GM23338 (cell line): ENCODE results near the gene TBX2. TPM values are rescaled to one million over a fixed set of nuclear protein-coding genes. Genes with fewer than 3 reads are reported as not detected.

Experiments
- ATAC-seq: fragments of 200-7000 bp; cut with Tn5 transposase; 3 replicates; pipeline ENCODE4 v1.9.1; 2020
- DNase-seq: peaks from one replicate; pipeline ENCODE4 v3.0.0-alpha.2; 2015; ENCODE audit warnings: low spot score
- H2AFZ ChIP-seq: fragments of 200-600 bp; sonication (generic); 2 replicates; pipeline ENCODE4 v1.8.0; 2016; ENCODE audit warnings: antibody characterized with exemption, mild to moderate bottlenecking, moderate library complexity
- H3F3A ChIP-seq: fragments of 200-600 bp; sonication (generic); replicated peaks from 2 replicates; pipeline ENCODE4 v1.8.0; 2017; ENCODE audit warnings: antibody characterized with exemption, mixed run types, low read depth
- H3K27ac ChIP-seq: fragments of 200-600 bp; sonication (generic); 2 replicates; pipeline ENCODE4 v1.6.1; 2016; ENCODE audit warnings: low read depth
- H3K27me3 ChIP-seq: fragments of 200-600 bp; sonication (generic); 2 replicates; pipeline ENCODE4 v1.8.0; 2016; ENCODE audit warnings: mild to moderate bottlenecking, mixed run types, moderate library complexity; ENCODE audit not compliant: insufficient read depth
- H3K36me3 ChIP-seq: fragments of 200-600 bp; sonication (generic); 2 replicates; pipeline ENCODE4 v1.8.0; 2016; ENCODE audit warnings: mild to moderate bottlenecking; ENCODE audit not compliant: insufficient read depth
- H3K4me1 ChIP-seq: fragments of 200-600 bp; sonication (generic); 2 replicates; pipeline ENCODE4 v1.8.0; 2016; ENCODE audit warnings: mild to moderate bottlenecking, moderate library complexity; ENCODE audit not compliant: insufficient read depth
- H3K4me2 ChIP-seq: fragments of 200-600 bp; sonication (generic); 2 replicates; pipeline ENCODE4 v1.7.1; 2017; ENCODE audit warnings: mixed run types
- H3K4me3 ChIP-seq: fragments of 200-600 bp; sonication (generic); 2 replicates; pipeline ENCODE4 v1.6.1; 2016; ENCODE audit warnings: mixed run types
- H3K79me2 ChIP-seq: fragments of 200-600 bp; sonication (generic); replicated peaks from 2 replicates; pipeline ENCODE4 v1.8.0; 2017; ENCODE audit warnings: mild to moderate bottlenecking; ENCODE audit not compliant: insufficient read depth
- H3K9me2 ChIP-seq: fragments of 200-600 bp; sonication (generic); 2 replicates; pipeline ENCODE4 v1.8.0; 2017; ENCODE audit not compliant: insufficient read depth
- H4K20me1 ChIP-seq: fragments of 200-600 bp; sonication (generic); replicated peaks from 2 replicates; pipeline ENCODE4 v1.8.0; 2017; ENCODE audit warnings: mild to moderate bottlenecking; ENCODE audit not compliant: insufficient read depth
- H3K27ac Mint-ChIP-seq: 2 replicates; pipeline ENCODE4 v1.8.0; 2020; ENCODE audit warnings: inconsistent platforms, mild to moderate bottlenecking, moderate library complexity, mixed read lengths
- H3K27me3 Mint-ChIP-seq: 3 replicates; pipeline ENCODE4 v1.8.0; 2022; ENCODE audit warnings: low read depth, mild to moderate bottlenecking, moderate library complexity, mixed read lengths, inconsistent platforms; ENCODE audit not compliant: insufficient read depth, poor library complexity
- H3K36me3 Mint-ChIP-seq: 3 replicates; pipeline ENCODE4 v1.8.0; 2021; ENCODE audit warnings: low read depth, mild to moderate bottlenecking, inconsistent platforms, moderate library complexity, mixed read lengths
- H3K4me1 Mint-ChIP-seq: 3 replicates; pipeline ENCODE4 v1.8.0; 2020; ENCODE audit warnings: mild to moderate bottlenecking, inconsistent platforms, mixed read lengths
- H3K4me3 Mint-ChIP-seq: 3 replicates; pipeline ENCODE4 v1.8.0; 2021; ENCODE audit warnings: moderate library complexity, mild to moderate bottlenecking, inconsistent platforms, mixed read lengths
- H3K9me3 Mint-ChIP-seq: 3 replicates; pipeline ENCODE4 v1.8.0; 2020; ENCODE audit warnings: moderate library complexity, mild to moderate bottlenecking, inconsistent platforms, mixed read lengths
- EZH2 ChIP-seq: fragments of 200-600 bp; sonication (generic); IDR thresholded peaks from one replicate; pipeline ENCODE4 v1.8.0; 2017; ENCODE audit warnings: antibody characterized with exemption, mild to moderate bottlenecking, low read depth; ENCODE audit not compliant: unreplicated experiment
- EZH2phosphoT487 ChIP-seq: fragments of 200-600 bp; sonication (generic); IDR thresholded peaks from one replicate; pipeline ENCODE4 v1.8.1; 2018; ENCODE audit warnings: antibody characterized with exemption; ENCODE audit not compliant: unreplicated experiment
- POLR2AphosphoS5 ChIP-seq: IDR thresholded peaks from 2 replicates; pipeline ENCODE4 v1.6.1; 2016; ENCODE audit warnings: antibody characterized with exemption, low read depth
- polyA plus RNA-seq: library from polyadenylated mRNA; unstranded; fragments of >200 nt; fragmentation: Nextera tagmentation; extraction: Ambion mirVana; gene quantifications from 2 replicates; pipeline ENCODE4 v1.2.1, GENCODE V29; 2016
- total RNA-seq: library from RNA; depleted of rRNA; stranded (reverse); fragments of >200 nt; shearing (Covaris generic); gene quantifications from 2 replicates; pipeline ENCODE4 v1.2.3, GENCODE V29; 2014
- TF ChIP-seq, protein P1 (sequence below), 2 experiments: fragments of 200-600 bp in 1 of 2; sonication (generic) in 1 of 2; conservative IDR thresholded peaks; 2 replicates each; pipeline versions ENCODE4 v1.5.1 to v1.6.1; 2016 to 2017; ENCODE audit warnings: antibody characterized with exemption in 2 of 2, low read depth in 2 of 2, mild to moderate bottlenecking in 2 of 2, moderate library complexity in 1 of 2

TBX2 gene
- total and polyA plus RNA-seq, 2 experiments from 2014 or later: not detected

DNA sequence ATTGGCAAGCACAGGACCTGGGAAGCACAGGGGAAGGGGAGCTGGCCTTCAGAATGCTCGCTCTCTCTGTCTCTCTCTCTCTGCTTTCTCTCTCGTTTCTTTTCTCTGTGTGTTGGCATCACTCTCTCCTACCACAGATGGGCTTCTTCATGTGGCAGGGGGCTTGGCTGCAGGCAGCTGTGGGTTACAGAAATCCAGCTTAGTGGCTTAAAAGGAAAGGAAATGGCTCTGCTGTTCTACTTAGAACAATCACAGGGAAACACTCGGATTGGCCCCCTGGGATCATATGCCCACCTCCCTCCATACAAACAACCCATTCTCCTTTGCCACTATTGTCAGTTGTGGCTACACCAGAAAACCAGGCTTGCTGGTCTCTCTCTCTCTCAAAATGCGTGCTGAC, 20.4 kb downstream of the TBX2 start:
- Mint-ChIP-seq H3K4me3 (no peak overlapping the region), H3K36me3 (no peaks in the 10 kb centered on the region; the same call in 2 of the 3 replicates), H3K27ac (no peak overlapping the region), H3K27me3 (peaks cover 26% of the 10 kb centered on the region), H3K4me1 (peaks cover 6% of the 10 kb centered on the region), H3K9me3 (no peaks in the 10 kb centered on the region)
- no peak overlapping the region for H2AFZ ChIP-seq
- H3K79me2 ChIP-seq: no peaks in the 10 kb centered on the region
- no peak overlapping the region for H3K27ac ChIP-seq
- H4K20me1 ChIP-seq: no peaks in the 10 kb centered on the region
- H3F3A ChIP-seq: no peaks in the 10 kb centered on the region
- peaks cover 7% of the 10 kb centered on the region; the same call in 1 of the 2 replicates for H3K4me1 ChIP-seq
- DNase-seq (no peak), ATAC-seq (no peak)
- peaks cover 35% of the 10 kb centered on the region for H3K27me3 ChIP-seq
- no peaks in the 10 kb centered on the region for H3K9me2 ChIP-seq
- H3K4me2 ChIP-seq: no peak overlapping the region
- no peak overlapping the region for H3K4me3 ChIP-seq
- TF ChIP-seq, protein P1, sequence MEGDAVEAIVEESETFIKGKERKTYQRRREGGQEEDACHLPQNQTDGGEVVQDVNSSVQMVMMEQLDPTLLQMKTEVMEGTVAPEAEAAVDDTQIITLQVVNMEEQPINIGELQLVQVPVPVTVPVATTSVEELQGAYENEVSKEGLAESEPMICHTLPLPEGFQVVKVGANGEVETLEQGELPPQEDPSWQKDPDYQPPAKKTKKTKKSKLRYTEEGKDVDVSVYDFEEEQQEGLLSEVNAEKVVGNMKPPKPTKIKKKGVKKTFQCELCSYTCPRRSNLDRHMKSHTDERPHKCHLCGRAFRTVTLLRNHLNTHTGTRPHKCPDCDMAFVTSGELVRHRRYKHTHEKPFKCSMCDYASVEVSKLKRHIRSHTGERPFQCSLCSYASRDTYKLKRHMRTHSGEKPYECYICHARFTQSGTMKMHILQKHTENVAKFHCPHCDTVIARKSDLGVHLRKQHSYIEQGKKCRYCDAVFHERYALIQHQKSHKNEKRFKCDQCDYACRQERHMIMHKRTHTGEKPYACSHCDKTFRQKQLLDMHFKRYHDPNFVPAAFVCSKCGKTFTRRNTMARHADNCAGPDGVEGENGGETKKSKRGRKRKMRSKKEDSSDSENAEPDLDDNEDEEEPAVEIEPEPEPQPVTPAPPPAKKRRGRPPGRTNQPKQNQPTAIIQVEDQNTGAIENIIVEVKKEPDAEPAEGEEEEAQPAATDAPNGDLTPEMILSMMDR (conservative IDR thresholded peaks at IDR 0.05; ENCODE audit: low read depth in 2 of 2): no peak
- no peak for TF ChIP-seq EZH2
- H3K36me3 ChIP-seq: no peaks in the 10 kb centered on the region

DNA sequence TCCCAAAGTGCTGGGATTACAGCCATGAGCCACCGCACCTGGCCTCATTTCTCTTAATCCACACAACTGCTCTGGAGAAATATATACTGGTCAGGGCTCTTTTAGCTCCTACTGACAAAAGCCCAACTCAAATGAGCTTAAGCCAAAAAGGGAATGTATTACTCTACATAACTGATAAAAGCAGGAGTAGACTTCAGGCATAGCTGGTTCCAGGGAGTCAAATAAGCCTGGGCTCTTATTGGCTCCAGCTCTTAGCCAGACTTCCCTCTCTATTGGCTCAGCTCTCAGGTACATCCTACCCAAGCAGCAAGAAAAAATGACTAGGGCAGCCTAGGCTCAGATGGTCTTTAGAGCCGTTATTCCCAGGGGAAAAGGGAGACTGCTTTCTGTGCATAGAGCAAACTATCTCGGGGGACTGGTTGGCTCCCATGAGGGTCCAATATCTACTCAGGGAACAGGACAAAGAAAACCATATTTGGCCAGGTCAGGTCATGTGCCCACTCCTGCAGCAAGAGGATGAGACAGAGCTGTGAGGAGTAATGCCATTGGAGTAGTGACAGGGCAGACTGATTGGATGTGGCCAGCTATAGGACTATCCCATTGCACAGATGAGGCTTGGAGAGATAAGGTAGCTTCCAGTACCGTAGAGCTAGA, 21.2 kb downstream of the TBX2 start:
- Histone ChIP-seq H3K9me2 (no peaks in the 10 kb centered on the region), H3K27ac (no peak overlapping the region), H2AFZ (no peak overlapping the region), H3K4me2 (no peak overlapping the region), H3F3A (no peaks in the 10 kb centered on the region), H4K20me1 (no peaks in the 10 kb centered on the region), H3K36me3 (no peaks in the 10 kb centered on the region), H3K4me3 (no peak overlapping the region), H3K4me1 (peaks cover 7% of the 10 kb centered on the region; the same call in 1 of the 2 replicates), H3K27me3 (peaks cover 27% of the 10 kb centered on the region), H3K79me2 (no peaks in the 10 kb centered on the region)
- DNase-seq (no peak), ATAC-seq (no peak)
- H3K4me3 Mint-ChIP-seq: no peak overlapping the region
- no peaks in the 10 kb centered on the region; the same call in 2 of the 3 replicates for H3K36me3 Mint-ChIP-seq
- no peak overlapping the region for H3K27ac Mint-ChIP-seq
- TF ChIP-seq POLR2AphosphoS5: no peak
- peaks cover 9% of the 10 kb centered on the region for H3K4me1 Mint-ChIP-seq
- peaks cover 19% of the 10 kb centered on the region for H3K27me3 Mint-ChIP-seq
- no peaks in the 10 kb centered on the region for H3K9me3 Mint-ChIP-seq

DNA sequence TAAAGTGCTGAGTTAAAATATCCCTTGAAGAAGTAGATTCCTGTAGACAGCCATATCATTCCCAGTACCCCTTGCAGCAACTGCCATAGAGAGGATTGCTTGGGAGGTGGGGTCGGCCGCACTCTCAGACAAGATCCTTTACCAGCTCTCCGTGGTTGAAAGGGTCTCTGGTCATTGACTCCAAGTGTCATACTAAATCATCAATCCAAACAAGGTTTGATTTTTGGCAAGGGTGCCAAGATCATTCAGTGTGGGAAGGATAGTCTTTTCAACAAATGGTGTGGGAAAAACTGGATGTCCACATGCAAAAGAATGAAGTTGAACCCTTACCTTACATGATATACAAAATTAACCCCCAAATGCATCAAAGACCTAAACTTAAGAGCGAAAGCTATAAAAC, 21.8 kb downstream of the TBX2 start:
- Histone ChIP-seq H3K9me2 (no peaks in the 10 kb centered on the region), H3K27ac (no peak overlapping the region), H3K4me1 (0 out of 2 replicates have a peak, but pooled peaks cover under 1% of the 10 kb centered on the region), H3F3A (no peaks in the 10 kb centered on the region), H3K36me3 (no peaks in the 10 kb centered on the region), H3K4me3 (no peak overlapping the region), H4K20me1 (no peaks in the 10 kb centered on the region), H3K4me2 (no peak overlapping the region), H3K79me2 (no peaks in the 10 kb centered on the region), H3K27me3 (peaks cover 21% of the 10 kb centered on the region), H2AFZ (no peak overlapping the region)
- no peak overlapping the region for H3K27ac Mint-ChIP-seq
- no peaks in the 10 kb centered on the region; the same call in 2 of the 3 replicates for H3K36me3 Mint-ChIP-seq
- no peak for DNase-seq
- H3K9me3 Mint-ChIP-seq: no peaks in the 10 kb centered on the region
- no peak overlapping the region for H3K4me3 Mint-ChIP-seq
- peaks cover 17% of the 10 kb centered on the region for H3K27me3 Mint-ChIP-seq
- TF ChIP-seq EZH2phosphoT487: no peak
- TF ChIP-seq POLR2AphosphoS5: no peak
- H3K4me1 Mint-ChIP-seq: peaks cover 7% of the 10 kb centered on the region; the same call in 2 of the 3 replicates
- no peak for ATAC-seq
